GM23338 (cell line): ENCODE measurements around the gene RNF34.

ENCODE experiments used
- CREB1 ChIP-seq: fragments of 250-450 bp; sonication (Bioruptor Pico); IDR thresholded peaks from 2 replicates; pipeline ENCODE4 v1.5.0; 2020; ENCODE audit warnings: low read depth, mild to moderate bottlenecking, moderate library complexity
- EZH2 ChIP-seq: fragments of 200-600 bp; sonication (generic); IDR thresholded peaks from one replicate; pipeline ENCODE4 v1.8.0; 2017; ENCODE audit warnings: antibody characterized with exemption, mild to moderate bottlenecking, low read depth; ENCODE audit not compliant: unreplicated experiment
- JUNB ChIP-seq: IDR thresholded peaks from one replicate; pipeline ENCODE4 v1.6.1; 2016; ENCODE audit warnings: antibody characterized with exemption; ENCODE audit not compliant: unreplicated experiment
- POLR2AphosphoS5 ChIP-seq: IDR thresholded peaks from 2 replicates; pipeline ENCODE4 v1.6.1; 2016; ENCODE audit warnings: antibody characterized with exemption, low read depth
- ZNF114 ChIP-seq: fragments of 250-450 bp; sonication (Bioruptor Pico); IDR thresholded peaks from 2 replicates; pipeline ENCODE4 v1.5.0; 2020; ENCODE audit warnings: mild to moderate bottlenecking, moderate library complexity
- ZNF331 ChIP-seq: fragments of 250-450 bp; sonication (Bioruptor Pico); IDR thresholded peaks from 2 replicates; pipeline ENCODE4 v1.5.0; 2020; ENCODE audit warnings: low read depth, mild to moderate bottlenecking, moderate library complexity
- TF ChIP-seq, protein P1 (sequence below), 2 experiments: fragments of 200-600 bp in 1 of 2; sonication (generic) in 1 of 2; conservative IDR thresholded peaks; 2 replicates each; pipeline versions ENCODE4 v1.5.1 to v1.6.1; 2016 to 2017; ENCODE audit warnings: antibody characterized with exemption in 2 of 2, low read depth in 2 of 2, mild to moderate bottlenecking in 2 of 2, moderate library complexity in 1 of 2
- TF ChIP-seq, protein P2 (sequence below): IDR thresholded peaks from 2 replicates; pipeline ENCODE4 v1.6.1; 2016; ENCODE audit warnings: antibody characterized with exemption
- TF ChIP-seq, protein P3 (sequence below): IDR thresholded peaks from one replicate; pipeline ENCODE4 v1.6.1; 2018; ENCODE audit warnings: antibody characterized with exemption; ENCODE audit not compliant: unreplicated experiment

DNA sequence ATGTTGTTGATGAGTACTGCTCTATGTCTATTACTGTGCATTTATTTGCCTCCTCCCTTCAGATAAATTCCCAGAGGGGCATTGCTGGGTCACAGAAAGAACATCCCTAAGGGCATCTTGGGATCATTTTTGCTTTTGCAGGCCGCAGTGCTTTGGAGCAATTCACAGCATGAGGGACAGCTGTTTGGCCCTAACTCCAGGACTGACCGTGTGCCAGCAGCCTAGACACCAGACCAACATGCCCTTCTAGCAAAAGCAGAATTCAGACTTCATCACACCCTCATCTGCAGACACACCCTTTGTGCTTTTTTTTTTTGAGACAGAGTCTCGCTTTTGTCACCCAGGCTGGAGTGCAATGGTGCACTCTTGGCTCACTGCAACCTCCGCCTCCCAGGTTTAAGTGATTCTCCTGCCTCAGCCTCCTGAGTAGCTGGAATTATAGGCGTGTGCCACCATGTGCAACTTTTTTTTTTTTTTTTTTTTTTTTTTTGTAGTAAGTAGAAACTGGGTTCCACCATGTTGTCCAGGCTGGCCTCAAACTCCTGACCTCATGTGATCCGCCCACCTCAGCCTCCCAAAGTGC, 31.0 kb downstream of the RNF34 start:
- TF ChIP-seq, protein P1, sequence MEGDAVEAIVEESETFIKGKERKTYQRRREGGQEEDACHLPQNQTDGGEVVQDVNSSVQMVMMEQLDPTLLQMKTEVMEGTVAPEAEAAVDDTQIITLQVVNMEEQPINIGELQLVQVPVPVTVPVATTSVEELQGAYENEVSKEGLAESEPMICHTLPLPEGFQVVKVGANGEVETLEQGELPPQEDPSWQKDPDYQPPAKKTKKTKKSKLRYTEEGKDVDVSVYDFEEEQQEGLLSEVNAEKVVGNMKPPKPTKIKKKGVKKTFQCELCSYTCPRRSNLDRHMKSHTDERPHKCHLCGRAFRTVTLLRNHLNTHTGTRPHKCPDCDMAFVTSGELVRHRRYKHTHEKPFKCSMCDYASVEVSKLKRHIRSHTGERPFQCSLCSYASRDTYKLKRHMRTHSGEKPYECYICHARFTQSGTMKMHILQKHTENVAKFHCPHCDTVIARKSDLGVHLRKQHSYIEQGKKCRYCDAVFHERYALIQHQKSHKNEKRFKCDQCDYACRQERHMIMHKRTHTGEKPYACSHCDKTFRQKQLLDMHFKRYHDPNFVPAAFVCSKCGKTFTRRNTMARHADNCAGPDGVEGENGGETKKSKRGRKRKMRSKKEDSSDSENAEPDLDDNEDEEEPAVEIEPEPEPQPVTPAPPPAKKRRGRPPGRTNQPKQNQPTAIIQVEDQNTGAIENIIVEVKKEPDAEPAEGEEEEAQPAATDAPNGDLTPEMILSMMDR (conservative IDR thresholded peaks at IDR 0.05; ENCODE audit: low read depth in 2 of 2), result no peak
- TF ChIP-seq EZH2, result no peak
- TF ChIP-seq POLR2AphosphoS5, result no peak
- no peak for TF ChIP-seq CREB1 (CRISPR knock-in tag)
- TF ChIP-seq, protein P2, sequence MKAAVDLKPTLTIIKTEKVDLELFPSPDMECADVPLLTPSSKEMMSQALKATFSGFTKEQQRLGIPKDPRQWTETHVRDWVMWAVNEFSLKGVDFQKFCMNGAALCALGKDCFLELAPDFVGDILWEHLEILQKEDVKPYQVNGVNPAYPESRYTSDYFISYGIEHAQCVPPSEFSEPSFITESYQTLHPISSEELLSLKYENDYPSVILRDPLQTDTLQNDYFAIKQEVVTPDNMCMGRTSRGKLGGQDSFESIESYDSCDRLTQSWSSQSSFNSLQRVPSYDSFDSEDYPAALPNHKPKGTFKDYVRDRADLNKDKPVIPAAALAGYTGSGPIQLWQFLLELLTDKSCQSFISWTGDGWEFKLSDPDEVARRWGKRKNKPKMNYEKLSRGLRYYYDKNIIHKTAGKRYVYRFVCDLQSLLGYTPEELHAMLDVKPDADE, result no peak
- TF ChIP-seq, protein P3, sequence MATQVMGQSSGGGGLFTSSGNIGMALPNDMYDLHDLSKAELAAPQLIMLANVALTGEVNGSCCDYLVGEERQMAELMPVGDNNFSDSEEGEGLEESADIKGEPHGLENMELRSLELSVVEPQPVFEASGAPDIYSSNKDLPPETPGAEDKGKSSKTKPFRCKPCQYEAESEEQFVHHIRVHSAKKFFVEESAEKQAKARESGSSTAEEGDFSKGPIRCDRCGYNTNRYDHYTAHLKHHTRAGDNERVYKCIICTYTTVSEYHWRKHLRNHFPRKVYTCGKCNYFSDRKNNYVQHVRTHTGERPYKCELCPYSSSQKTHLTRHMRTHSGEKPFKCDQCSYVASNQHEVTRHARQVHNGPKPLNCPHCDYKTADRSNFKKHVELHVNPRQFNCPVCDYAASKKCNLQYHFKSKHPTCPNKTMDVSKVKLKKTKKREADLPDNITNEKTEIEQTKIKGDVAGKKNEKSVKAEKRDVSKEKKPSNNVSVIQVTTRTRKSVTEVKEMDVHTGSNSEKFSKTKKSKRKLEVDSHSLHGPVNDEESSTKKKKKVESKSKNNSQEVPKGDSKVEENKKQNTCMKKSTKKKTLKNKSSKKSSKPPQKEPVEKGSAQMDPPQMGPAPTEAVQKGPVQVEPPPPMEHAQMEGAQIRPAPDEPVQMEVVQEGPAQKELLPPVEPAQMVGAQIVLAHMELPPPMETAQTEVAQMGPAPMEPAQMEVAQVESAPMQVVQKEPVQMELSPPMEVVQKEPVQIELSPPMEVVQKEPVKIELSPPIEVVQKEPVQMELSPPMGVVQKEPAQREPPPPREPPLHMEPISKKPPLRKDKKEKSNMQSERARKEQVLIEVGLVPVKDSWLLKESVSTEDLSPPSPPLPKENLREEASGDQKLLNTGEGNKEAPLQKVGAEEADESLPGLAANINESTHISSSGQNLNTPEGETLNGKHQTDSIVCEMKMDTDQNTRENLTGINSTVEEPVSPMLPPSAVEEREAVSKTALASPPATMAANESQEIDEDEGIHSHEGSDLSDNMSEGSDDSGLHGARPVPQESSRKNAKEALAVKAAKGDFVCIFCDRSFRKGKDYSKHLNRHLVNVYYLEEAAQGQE, result no peak
- TF ChIP-seq ZNF114, result no peak
- TF ChIP-seq JUNB, result no peak
- no peak for TF ChIP-seq ZNF331 (CRISPR knock-in tag)
